LNCAP (cell line): Measurements from ENCODE around the gene EFNB1.

Experiments used
- TF ChIP-seq, protein P1 (sequence below): fragments of 450-650 bp; IDR thresholded peaks from 2 replicates; pipeline ENCODE4 v1.5.1; 2017; ENCODE audit warnings: mild to moderate bottlenecking

The EFNB1 gene

DNA sequence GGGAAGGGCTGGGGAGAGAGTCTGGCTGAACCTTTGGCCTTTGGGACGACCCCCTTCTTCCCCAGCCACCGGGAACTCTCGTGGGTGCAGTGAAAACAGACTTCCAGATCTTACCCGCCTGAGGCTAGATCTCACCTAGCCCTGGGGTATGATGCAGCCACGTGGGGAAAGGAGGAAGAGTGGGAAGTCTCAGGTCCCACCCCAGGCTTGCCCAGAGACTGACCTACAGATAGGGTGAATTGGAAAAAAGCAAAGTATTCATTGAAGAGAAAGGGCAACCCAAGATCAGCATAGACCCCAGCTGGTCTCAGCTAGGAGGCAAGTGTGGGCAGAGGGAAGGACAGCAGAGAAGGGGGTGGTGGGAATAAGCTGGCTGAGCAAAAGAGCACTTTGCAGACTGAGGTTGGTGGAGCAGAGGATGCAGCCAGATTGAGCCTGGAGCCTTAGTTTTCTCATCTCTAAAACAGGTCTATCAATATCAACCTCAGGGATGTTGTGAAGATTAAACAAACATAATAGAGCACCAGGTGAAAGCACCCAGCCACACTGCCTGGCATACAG is 4.2 kb upstream of the EFNB1 start:
- TF ChIP-seq, protein P1, sequence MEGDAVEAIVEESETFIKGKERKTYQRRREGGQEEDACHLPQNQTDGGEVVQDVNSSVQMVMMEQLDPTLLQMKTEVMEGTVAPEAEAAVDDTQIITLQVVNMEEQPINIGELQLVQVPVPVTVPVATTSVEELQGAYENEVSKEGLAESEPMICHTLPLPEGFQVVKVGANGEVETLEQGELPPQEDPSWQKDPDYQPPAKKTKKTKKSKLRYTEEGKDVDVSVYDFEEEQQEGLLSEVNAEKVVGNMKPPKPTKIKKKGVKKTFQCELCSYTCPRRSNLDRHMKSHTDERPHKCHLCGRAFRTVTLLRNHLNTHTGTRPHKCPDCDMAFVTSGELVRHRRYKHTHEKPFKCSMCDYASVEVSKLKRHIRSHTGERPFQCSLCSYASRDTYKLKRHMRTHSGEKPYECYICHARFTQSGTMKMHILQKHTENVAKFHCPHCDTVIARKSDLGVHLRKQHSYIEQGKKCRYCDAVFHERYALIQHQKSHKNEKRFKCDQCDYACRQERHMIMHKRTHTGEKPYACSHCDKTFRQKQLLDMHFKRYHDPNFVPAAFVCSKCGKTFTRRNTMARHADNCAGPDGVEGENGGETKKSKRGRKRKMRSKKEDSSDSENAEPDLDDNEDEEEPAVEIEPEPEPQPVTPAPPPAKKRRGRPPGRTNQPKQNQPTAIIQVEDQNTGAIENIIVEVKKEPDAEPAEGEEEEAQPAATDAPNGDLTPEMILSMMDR, result no peak

DNA sequence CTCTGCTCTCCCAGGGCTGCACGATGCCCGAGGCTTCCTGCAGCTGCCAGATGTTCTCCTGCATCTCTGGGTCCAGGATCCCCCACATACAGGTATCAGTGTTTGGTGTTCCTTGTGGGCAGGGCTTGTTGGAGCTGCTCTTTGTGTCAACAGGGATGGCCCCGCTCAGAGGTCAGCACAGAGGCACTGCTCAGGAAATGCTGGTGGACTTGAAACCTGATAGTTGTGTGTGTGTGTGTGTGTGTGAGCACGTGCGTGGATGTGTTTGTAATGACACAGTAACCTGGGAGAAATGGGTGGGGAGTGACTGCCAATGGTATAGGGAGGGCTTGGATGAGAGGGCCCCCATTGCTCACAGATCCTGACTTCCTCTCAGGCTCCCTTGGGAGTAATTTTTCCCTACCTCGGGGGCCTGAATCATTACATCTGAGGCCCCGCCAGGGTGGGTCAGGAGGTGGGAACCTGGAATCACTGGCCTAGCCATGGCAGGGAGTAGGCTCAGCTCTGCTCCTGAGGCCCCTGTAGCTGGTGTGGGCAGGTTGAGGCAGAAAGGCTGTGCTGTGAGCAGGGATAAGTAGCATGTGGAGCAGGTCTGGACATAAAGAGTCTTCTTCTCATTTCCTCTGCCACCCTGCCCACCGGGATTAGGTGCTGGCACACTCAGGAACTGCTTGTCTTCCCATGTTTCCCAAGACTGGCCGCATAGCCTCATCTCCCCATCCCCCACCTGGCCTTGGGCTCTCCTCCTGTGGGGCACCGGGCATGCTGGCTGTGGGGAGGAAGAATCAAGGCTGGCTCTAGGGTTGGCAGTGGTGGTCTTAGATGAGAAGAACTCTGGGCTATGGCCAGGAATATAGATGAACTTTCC is 2.5 kb upstream of the EFNB1 start:
- TF ChIP-seq, protein P1, result no peak

DNA sequence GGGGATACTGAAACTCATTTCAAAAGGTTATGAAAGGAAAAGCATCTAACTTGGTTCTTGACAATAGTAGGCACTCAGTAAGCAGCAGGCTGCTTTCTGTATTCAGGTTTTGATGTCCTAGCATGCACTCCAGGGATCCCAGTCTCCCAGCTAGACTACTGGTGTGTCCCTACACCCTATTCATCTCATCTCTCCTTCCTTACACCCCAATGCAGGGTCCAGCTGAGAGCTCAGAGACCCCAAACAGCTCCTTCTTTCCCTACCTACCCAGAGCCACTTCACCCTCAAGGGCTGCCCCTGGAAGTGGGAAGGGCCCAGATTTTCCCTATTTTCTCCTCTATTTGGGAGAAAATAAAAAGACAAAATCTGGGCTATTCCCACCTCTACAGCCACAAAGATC is 1.6 kb upstream of the EFNB1 start:
- TF ChIP-seq, protein P1, result no peak

DNA sequence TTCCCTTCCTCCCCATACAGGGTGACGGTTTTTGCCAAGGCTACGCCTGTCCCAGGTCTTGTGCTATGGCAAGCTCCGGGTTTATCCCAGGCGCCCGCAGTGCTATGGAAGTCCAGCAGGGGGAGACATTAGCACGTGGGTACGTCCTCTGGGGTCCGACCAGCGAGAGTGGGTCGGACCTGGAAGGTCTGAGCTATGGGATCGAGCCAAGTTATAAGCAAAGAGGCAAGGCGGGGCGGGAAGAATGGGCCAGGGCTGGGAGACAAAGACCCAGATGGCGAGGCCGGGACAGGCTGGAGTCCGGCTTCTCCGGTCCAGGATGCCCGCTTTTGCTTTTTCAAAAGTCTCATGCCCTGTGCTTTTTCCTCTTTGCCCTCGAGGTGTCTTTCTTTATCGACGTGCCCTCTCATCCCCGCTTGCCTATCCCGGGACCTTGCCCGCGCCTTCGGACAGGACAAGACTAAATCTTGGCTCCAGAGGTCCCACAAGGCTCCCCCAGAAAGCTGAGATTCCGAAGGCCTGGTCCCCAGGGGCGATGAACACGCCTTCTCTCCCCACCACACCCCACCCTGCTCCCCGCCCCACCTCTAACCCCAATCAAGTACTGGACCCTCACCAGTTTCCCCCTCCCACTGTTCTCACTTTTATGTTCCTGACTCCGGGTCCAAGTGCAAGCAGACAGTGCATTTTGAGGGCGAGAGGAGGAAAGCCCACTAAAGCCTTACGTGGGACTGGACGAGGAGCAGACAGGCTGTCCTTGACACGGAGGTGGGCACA is 785 bp upstream of the EFNB1 start:
- TF ChIP-seq, protein P1, result peak; percentile 72

DNA sequence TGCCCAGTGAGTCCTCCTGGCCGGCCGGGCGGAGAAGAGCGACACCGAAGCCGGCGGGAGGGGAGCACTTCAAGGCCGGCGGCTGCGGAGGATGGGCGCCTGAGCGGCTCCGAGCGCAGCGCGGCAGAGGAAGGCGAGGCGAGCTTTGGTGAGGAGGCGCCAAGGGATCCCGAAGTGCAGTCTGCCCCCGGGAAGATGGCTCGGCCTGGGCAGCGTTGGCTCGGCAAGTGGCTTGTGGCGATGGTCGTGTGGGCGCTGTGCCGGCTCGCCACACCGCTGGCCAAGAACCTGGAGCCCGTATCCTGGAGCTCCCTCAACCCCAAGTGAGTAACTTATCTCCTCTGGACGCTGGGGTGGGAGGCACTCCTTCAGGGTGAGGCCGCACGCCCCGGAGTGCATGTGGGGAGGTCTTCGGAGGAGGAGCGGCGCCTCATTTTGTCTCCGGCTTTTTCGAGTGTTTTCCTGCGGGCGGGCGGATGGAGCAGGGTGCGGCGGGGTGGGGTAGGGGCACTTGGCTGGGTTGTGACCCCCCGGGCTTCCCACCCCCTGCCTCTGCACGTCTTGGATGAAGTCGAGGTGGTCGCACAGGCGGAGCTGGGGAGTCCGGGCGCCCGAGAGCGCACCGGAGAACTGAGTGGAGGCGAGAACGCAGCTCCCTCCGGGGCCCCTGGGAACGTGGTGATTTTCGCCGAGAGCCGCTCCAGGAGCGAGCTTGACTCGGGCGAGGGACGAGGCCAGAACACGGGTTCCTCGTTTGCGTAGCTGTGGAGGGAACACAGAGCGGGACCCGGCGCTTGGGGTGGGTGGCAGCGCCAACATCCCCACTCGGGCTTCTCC is 979 bp downstream of the EFNB1 start:
- TF ChIP-seq, protein P1, result no peak

DNA sequence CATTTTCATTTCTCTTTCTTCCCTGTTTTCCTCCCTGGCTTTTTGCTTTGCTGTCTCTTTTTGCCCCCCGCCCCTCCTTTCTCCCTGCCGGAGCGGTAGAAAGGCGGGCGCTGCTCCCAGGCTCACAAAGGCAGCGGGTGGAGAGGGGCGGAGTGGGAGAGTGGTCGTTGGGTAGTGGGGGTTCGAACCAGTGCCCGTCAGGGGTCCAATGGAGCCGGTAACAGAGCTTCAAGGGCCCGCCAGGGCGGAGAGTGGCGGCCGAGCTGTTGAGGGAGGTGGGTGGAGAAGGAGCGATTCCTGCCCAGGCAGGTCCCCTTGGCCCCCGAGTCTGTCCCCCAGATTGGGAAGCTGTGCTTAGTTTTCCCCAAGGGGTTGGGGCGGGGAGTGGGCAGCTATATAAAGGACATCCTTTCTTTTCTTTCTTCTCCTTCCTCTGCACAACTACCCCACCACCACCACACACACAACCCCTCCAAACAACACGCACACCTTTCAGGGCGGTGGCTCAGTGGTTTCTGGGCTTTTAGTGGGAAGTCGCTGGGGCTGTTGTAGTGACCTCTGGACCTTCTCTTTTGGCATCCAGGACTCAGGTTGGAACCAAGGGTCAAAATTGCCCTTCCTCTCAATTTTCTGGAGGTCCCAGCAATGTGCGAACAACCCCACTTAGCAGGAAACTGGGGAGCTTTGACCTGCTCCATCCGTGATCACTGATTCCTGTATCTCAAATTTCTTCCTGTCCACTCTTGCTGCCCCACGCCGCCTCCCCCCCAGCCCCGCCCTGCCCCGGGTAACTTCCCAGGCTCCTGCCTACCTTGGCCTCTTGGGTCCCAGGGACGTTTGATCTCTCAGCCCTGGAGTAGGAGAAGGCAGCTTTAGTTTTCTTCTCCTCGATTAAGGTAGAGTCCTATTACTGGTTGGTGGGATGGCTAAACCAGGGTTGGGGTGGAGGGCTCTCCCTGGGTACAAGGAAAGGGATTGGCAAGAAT is 1.9 kb downstream of the EFNB1 start:
- TF ChIP-seq, protein P1, result no peak
